ENCODE measurements around the gene TAAR5. TPM values are rescaled to one million over a fixed set of nuclear protein-coding genes. Genes with fewer than 3 reads are reported as not detected.
A peak's percentile ranks its signal among the peaks of the same experiment; 100 is the strongest.
"Not testable (repeated sequence)": the region's sequence is repeated elsewhere in the genome, so short reads cannot be mapped to it uniquely, and the experiment has no call there.

Gene TAAR5
- total RNA-seq (2022) (not detected in 2 replicates), Bru-seq, nascent RNA (percentile 21 among the genes with signal in this experiment), BruChase-seq, experiment 1, labeled RNA remaining after a 6-hour chase (not detected), BruChase-seq, experiment 2, labeled RNA remaining after a 2-hour chase (percentile 22 among the genes with signal in this experiment)
- long read RNA-seq = 0 reads

GRCh38 chr6:132589454-132589853, at the start of gene TAAR5:
Gene TAAR5 (minus strand): TSS chr6:132589741. CDS start chr6:132589686, 55 bp downstream.
- DNase-seq = no peak
- Mint-ChIP-seq H3K4me3 (ENCODE audit: low read depth, unreplicated experiment) (no peak within 1 kb of the TSS), H3K27ac (ENCODE audit: unreplicated experiment) (no peak within 1 kb of the TSS), H3K4me1 (ENCODE audit: low read depth, unreplicated experiment) (peaks cover 11% of the 10 kb centered on the region), H3K36me3 (ENCODE audit: insufficient read depth, unreplicated experiment) (no peaks in the 10 kb centered on the region), H3K27me3 (ENCODE audit: unreplicated experiment) (no peaks in the 10 kb centered on the region), H3K9me3 (ENCODE audit: low read depth, unreplicated experiment) (no peaks in the 10 kb centered on the region)
- no TSS peak for BruUV-seq (replicated peaks)
- TF ChIP-seq CTCF (IDR thresholded peaks at IDR 0.05; ENCODE audit: unreplicated experiment) = no peak
- intact Hi-C loops (cut with micrococcal nuclease; ENCODE audit: unreplicated experiment) = no loop called here
- CTCF ChIA-PET = interaction anchor here (0.7 kb wide), 2 partner anchors 484 to 1152 kb away, joined by 4 to 7 read pairs; no protein-coding TSS in a partner anchor

- H3K36me3 Mint-ChIP-seq (ENCODE audit: insufficient read depth, unreplicated experiment); BruUV-seq (replicated peaks); DNase-seq; H3K27me3 Mint-ChIP-seq (ENCODE audit: unreplicated experiment); H3K27ac Mint-ChIP-seq (ENCODE audit: unreplicated experiment); intact Hi-C loops (cut with micrococcal nuclease; ENCODE audit: unreplicated experiment); H3K4me3 Mint-ChIP-seq (ENCODE audit: low read depth, unreplicated experiment); CTCF ChIA-PET; H3K4me1 Mint-ChIP-seq (ENCODE audit: low read depth, unreplicated experiment): not testable (repeated sequence)
- H3K9me3 Mint-ChIP-seq (ENCODE audit: low read depth, unreplicated experiment) = peaks cover 13% of the 10 kb centered on the region
These were observed 47.6 kb upstream of the TAAR5 start for GRCh38 chr6:132637135-132637534.

GRCh38 chr6:132635906-132636305, 46.4 kb upstream of the TAAR5 start:
- intact Hi-C loops (cut with micrococcal nuclease; ENCODE audit: unreplicated experiment) = not testable (repeated sequence)

GRCh38 chr6:132635288-132635687, 45.7 kb upstream of the TAAR5 start:
- H3K27me3 Mint-ChIP-seq (ENCODE audit: unreplicated experiment); DNase-seq; H3K36me3 Mint-ChIP-seq (ENCODE audit: insufficient read depth, unreplicated experiment); H3K4me1 Mint-ChIP-seq (ENCODE audit: low read depth, unreplicated experiment); intact Hi-C loops (cut with micrococcal nuclease; ENCODE audit: unreplicated experiment); BruUV-seq (replicated peaks); H3K27ac Mint-ChIP-seq (ENCODE audit: unreplicated experiment); H3K4me3 Mint-ChIP-seq (ENCODE audit: low read depth, unreplicated experiment); CTCF ChIA-PET: not testable (repeated sequence)
- H3K9me3 Mint-ChIP-seq (ENCODE audit: low read depth, unreplicated experiment) = peaks cover 13% of the 10 kb centered on the region

More at GRCh38 chr6:132635906-132636305, 46.4 kb upstream of the TAAR5 start:
- H3K27ac Mint-ChIP-seq (ENCODE audit: unreplicated experiment); CTCF ChIA-PET; DNase-seq; H3K4me3 Mint-ChIP-seq (ENCODE audit: low read depth, unreplicated experiment); BruUV-seq (replicated peaks); H3K27me3 Mint-ChIP-seq (ENCODE audit: unreplicated experiment); H3K4me1 Mint-ChIP-seq (ENCODE audit: low read depth, unreplicated experiment); H3K36me3 Mint-ChIP-seq (ENCODE audit: insufficient read depth, unreplicated experiment): not testable (repeated sequence)
- H3K9me3 Mint-ChIP-seq (ENCODE audit: low read depth, unreplicated experiment) = peaks cover 13% of the 10 kb centered on the region

- BruUV-seq (replicated peaks) = no TSS peak
These were observed 45.3 kb upstream of the TAAR5 start for GRCh38 chr6:132634796-132635195.

More at GRCh38 chr6:132634796-132635195, 45.3 kb upstream of the TAAR5 start:
- intact Hi-C loops (cut with micrococcal nuclease; ENCODE audit: unreplicated experiment) = no loop called here
- DNase-seq = no peak
- CTCF ChIA-PET = no interaction called here
- Mint-ChIP-seq H3K36me3 (ENCODE audit: insufficient read depth, unreplicated experiment) (no peaks in the 10 kb centered on the region), H3K4me1 (ENCODE audit: low read depth, unreplicated experiment) (peaks cover 8% of the 10 kb centered on the region), H3K4me3 (ENCODE audit: low read depth, unreplicated experiment) (no peak overlapping the region), H3K9me3 (ENCODE audit: low read depth, unreplicated experiment) (peaks cover 13% of the 10 kb centered on the region), H3K27me3 (ENCODE audit: unreplicated experiment) (no peaks in the 10 kb centered on the region), H3K27ac (ENCODE audit: unreplicated experiment) (no peak overlapping the region)
- no peak for TF ChIP-seq CTCF (IDR thresholded peaks at IDR 0.05; ENCODE audit: unreplicated experiment)
